GM19324 (cell line): ENCODE measurements around the gene CCDC80.
A peak's percentile ranks its signal among the peaks of the same experiment; 100 is the strongest.

Source experiments
- ATAC-seq: cut with Tn5 transposase; IDR thresholded peaks from one replicate; pipeline ENCODE4 v1.9.1; 2021; ENCODE audit warnings: mild to moderate bottlenecking, moderate library complexity; ENCODE audit not compliant: unreplicated experiment, low FRiP score

CCDC80 gene, protein sequence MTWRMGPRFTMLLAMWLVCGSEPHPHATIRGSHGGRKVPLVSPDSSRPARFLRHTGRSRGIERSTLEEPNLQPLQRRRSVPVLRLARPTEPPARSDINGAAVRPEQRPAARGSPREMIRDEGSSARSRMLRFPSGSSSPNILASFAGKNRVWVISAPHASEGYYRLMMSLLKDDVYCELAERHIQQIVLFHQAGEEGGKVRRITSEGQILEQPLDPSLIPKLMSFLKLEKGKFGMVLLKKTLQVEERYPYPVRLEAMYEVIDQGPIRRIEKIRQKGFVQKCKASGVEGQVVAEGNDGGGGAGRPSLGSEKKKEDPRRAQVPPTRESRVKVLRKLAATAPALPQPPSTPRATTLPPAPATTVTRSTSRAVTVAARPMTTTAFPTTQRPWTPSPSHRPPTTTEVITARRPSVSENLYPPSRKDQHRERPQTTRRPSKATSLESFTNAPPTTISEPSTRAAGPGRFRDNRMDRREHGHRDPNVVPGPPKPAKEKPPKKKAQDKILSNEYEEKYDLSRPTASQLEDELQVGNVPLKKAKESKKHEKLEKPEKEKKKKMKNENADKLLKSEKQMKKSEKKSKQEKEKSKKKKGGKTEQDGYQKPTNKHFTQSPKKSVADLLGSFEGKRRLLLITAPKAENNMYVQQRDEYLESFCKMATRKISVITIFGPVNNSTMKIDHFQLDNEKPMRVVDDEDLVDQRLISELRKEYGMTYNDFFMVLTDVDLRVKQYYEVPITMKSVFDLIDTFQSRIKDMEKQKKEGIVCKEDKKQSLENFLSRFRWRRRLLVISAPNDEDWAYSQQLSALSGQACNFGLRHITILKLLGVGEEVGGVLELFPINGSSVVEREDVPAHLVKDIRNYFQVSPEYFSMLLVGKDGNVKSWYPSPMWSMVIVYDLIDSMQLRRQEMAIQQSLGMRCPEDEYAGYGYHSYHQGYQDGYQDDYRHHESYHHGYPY

DNA sequence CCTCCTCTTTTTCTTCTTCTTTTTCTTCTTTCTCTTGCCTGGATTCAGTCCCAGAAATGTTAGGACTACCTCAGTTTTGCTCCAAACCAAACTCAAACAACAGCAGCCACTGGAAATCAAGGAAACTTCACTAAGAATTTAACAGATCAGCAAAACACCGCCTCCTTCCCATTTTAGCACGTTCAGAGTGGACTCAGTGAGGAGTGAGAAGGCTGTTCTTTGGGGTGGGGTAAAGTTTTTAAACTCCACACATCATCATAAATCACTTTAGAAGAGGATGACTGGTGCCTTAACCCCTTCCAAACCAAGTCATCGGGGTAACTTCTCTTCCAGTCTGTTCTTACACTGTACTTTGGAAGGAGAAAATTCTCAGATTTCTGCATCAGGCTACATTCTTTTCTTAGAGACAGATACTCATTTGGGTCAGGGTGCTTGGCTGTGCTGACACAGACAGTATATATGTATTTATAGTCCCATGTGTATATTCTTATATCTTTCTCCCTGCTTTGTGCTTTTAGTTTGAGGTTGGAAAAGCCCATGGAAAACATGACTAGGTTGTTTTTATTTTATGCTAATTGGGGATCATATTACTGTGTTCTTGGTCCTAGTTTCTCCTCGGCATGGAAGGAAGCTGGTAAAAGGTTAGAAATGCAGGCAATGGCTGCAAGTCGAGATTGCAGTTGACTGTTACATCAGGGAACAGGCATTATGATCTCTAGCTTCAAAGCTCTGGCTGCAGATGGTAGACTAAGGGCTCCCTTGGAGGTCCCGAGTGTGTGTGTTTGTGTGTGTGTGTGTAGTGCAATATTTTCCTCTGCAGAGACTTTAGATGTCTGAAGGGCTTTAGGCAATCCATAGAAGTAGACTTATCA, at the start of gene CCDC80:
Gene CCDC80, minus strand, starts transcription at position 214 of the 872 bp plus-strand sequence. CDS start 1,238 bp downstream, outside the sequence.
- no peak for ATAC-seq

DNA sequence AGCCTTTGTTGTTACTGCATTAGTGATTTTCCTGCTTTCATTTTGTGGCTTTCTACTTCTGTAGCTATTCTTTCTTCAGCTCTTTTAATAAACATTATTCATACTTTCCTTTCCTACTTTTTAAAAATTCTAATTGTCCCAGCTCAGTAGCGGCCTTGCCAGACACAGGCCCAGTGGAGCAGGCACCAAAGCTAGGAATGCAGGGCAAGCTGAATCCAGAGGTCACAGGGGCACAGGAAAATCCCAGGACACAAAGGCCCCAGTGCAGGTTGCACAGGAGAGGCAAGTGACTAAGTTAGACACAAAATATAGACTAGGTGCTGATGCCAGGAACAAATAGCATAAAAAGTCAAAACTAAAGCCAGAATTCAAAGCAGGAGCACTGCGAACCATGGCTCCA, 49.0 kb upstream of the CCDC80 start:
- ATAC-seq: no peak

DNA sequence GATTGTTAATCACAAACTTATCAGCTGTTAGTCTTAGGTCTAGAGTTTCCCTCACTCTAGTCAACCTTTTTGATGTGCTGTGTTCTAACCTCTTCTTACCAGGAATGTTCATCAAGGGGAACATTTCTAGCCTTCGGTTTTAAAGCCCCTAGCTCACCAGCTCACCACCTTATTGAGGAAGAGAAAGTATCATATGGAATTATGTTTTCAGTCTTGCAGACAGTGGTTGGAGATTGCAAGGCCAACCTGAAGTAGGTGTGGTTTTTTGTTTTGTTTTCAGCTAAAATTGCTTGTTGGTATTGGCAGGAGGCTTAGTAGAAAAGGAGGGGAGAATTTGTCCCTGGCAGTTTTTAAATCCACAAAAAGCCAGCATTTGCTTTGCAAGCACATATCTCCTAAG, 48.4 kb upstream of the CCDC80 start:
- ATAC-seq: no peak

DNA sequence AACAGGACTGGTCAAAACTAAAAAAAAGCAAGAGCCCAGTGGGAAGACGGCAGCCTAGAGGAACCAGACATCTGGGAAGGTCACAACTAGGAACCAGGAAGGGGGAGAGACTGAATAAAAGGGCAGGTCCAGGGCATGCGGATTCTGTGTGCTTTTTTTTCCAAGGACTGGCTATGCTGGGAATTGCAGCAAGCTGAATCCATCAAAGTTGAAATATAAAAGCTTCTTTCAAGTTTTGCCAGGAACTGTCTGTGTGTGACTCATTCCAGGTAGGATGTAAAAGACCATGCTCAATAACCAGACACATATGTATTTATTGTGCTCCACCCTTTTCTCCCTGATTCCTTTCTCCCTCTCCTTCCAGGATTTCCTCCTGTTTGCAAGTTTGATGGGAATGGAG, 47.9 kb upstream of the CCDC80 start:
- ATAC-seq: no peak

DNA sequence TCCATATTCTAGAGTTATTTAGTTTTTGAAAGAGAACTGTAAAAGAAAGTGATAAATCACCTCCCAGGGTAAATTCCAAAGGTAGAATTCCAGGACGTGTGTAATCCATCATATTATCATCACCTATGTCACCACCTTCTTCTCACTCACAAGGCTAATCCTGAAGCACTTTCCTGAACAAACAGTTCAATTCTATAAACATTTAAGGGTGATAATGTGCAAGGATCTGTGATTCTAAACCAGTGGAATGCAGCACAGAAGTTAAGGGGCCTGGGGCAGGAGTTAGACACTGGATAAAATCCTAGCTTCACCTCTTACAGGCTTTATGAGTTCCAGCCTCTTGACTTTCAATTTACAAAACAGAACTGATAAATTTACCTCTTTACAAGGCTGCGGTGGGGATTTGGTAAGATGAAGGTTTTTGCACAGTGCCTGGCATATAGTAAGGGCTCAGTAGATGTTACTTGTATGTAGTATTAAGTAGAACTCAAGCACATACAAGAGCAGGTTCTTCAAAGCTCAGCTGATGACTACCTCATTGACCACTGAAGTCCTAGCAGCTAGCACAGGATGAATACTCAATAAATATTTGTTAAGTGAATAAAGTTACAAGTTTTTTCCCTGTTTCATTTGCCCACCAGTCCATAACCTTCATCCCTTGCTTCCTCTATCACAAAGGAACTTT, 47.3 kb upstream of the CCDC80 start:
- no peak for ATAC-seq

DNA sequence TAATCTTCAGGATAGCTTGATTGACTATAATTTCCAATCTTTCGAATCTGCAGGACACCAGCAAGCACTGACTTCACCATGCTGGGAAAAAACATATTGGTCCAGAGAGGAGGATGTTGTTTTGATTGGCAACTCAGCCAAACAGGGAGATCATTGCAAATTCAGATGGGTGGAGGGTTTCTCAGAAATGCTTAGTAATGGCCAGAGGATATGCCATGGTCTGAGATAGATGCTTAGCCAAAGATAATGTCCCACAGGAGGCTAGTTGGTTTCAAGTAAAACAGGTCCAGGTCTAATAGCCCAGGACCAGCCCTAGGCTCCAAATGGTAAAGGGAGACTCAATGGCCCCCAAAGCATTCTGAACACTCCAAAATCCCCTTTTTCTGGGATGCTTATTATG, 46.7 kb upstream of the CCDC80 start:
- ATAC-seq: no peak

DNA sequence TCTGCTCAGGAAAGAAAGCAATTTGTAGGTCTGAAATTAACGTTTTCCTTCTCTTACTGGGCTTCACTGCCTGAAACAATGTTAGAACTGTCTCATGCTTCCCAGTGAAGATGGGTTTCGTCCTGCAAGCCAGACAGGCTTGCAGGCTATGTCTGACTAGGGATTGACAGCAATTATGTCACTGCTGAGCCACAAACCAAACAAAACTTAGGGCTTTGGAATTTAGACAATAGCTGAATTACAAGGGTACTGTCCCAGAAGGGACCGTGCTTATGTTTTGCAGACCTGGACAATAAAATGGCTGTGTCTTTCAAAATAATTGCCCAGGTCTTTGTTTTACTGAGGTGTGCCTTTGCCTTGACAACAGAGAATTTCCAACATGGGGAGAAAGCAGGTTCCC, 46.3 kb upstream of the CCDC80 start:
- no peak for ATAC-seq

DNA sequence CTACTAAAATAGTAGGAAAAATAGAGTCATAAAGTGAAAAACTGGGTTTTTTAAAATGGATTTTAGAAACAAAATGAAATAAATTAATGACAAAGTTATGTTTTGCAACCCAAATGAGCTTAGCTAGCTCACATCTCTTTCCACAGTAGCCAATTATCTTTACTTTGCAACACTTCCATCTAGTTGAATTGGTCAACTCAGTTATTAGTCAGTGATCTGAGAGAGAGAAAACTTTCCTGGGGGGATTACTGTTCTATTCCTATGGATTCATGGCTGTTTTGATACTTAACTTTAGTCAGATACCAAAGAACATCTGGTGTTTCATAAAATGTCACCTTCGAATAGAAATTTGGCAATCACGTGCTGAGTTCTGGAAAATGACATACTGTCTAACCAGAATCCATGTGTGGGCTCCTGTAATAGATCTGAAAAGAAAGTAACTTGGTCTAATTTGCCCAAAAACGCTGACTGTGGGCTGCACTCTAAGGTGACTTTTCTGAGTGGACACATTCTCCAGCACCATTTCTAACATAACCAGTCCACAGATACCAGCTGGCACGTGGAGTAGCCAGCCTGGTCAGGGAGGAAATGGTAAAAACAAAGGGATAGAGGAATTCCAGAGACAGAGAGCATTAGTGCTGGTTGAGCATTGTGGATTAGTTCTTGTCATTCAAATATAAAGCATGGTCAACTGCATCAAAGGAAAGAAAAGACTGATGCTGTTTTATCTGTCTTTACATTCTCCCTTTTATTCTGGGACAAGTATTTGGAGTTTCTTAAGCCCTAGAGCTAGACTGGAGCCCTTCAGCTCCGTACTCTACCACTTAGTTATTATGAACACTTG, 45.2 kb upstream of the CCDC80 start:
- ATAC-seq: no peak

DNA sequence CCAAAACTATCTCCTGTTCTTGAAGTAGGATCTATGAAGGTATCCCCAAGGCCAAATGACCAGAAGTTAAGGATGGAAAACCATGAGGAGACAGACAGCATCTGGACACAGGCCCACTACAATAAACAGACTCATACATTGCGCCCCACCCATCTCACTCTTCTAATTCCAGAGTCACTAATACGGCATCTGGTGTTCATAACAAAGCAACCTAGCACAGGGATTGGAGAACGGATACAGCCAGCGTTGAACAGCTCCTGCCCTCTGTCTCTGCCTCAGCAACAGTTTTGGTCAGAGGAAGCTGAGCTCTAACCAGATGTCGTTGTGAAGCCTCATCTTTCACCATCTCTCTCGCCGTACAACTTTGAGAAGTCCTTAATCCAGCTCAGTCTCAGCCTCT, 44.5 kb upstream of the CCDC80 start:
- no peak for ATAC-seq

DNA sequence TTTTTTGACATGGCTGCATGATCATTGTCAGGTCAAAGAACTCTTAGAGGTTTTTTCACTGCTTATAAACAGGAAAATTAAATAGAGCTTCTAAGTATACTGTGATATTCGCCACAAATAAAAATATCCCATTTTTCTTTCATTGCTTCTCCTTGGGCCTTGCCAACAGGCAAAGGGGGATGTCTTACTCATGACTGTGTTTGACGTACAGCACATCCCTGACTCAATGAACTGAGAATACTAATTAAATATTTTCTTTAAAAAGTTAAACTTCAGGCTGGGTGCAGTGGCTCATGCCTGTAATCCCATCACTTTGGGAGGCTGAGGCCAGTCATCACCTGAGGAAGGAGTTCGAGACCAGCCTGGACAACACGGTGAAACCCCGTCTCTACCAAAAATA, 41.4 kb upstream of the CCDC80 start:
- ATAC-seq: no peak

DNA sequence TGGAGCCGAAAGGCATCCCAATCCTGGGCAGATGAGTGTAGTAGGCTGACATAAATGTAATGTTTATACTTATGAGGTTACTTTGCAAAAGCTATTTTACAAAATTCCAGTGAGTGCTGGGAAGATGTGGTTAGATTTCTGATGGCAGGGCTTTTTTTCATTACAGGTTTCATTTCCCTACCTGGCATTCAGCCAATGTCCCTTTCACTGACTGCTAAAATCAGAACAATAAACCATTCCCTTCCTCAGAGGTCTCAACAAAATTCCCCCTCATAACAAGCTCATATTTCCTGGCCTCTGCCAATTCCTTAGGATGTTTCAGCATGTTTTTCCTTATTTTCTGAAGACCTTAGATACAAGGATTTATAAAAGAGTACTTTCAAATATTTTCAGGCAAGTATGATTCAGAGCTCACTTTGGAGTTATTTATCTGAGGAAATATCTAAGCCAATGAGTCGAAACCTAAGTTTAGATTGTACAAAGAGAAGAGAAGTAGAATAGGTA, 40.9 kb upstream of the CCDC80 start:
- no peak for ATAC-seq

DNA sequence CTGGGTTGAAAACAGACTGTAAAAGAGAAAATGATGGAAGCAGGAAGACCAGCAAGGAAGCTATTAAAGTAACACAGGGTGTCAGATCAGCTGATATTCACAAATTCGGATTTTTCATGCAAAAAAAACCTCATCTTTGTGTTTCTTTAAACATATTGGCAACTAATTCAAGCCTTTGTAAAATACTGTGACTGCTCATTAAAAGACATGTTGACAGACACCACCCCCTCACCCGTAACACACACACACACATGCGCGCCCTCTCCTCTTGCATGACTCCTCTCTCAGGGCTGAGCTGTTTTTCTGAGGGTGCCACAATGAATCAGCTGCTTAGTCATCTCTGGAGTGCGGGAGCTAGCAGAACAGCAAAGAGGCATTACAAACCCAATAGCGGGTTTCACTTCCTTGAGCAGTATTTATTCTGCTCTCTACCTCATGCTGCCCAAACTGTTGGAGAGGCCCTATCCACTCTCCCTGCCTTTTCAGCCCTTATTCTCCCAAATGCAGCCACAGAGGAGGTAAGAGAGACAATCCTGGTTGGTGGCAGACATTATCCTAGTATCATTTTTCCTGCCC, 35.8 kb upstream of the CCDC80 start:
- peak; percentile 98 for ATAC-seq

DNA sequence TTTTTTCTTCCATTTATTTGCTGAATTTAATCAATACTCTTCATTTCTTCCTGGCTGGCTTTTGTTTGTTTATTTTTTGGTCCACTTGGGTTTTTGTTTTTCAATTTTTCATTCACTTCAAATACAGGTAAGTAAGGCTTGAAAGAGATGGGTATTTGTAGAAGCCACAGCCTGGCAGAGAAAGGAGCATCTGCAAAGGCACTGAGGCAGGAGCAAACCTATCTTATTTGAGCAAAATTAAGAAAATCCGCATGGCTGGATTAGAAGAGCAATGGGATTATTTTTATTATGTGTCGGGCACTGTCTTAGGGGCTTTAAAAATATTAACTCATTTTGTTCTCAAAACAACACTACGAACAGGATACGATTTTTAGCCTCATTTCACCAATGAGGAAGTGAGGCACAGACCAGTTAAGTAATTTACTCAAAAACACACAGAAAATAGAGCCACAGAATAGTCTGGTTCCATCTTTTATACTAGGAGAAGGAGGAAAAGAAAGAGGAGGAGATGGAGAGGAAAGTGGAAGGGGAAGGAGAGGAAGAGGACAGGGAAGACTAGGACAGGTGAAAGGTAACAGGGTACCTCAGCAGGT, 35.1 kb upstream of the CCDC80 start:
- ATAC-seq: no peak

DNA sequence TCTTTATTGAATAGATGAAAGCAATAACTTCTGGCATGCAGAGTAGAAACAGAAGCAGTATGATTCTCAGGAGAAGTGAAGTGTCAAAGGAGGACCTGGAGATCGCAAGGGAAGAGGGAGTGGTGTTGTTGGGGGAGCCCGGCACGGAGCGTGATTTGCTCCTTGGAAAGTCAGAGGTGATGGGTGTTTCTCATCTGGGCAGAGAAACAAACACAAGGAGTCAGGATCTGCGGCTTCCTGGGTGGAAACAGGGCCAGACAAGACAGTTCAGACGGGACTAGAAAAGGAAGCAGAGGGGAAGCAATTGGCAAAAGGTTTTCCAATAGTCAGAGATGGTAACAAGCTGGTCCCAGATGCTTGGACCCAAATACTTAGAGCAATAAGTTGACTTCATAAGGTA, 34.4 kb upstream of the CCDC80 start:
- no peak for ATAC-seq

DNA sequence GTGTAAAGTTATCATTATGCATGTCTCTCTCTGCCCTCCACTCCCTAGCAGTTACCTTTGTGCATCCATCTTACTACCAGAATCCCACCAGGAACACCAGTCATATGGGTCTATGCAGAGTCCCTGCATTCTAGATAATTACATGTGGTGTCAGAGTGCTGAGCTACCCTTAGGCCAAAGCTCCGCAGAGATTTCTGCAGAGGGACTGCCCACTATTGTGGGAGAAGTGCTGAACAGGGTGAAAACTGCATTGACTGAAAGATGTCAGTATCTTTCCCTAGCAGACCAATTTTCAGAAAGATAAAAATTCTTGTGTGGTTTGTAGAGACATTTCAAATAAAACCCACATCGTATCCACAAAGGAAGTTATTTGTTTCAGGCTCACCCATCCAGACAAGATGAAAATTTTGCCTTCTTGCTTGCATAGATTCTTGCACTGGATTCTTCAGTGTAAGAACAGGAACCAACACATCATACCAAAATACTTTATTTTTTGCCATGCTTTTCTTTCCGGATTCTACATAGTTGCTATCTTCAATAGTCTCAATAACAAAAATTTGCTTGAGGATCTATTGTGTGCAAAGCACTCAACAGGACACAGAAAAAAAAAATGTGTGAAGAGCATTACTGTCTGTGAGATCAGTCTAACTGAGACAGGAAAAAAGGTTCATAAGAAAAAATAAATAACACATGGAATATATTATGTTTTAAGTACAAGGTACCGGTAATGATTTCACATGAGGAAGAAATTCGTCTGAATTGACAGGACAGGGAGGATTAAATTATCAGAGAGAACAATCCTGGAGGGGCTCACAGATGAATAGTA, 32.0 kb upstream of the CCDC80 start:
- no peak for ATAC-seq

DNA sequence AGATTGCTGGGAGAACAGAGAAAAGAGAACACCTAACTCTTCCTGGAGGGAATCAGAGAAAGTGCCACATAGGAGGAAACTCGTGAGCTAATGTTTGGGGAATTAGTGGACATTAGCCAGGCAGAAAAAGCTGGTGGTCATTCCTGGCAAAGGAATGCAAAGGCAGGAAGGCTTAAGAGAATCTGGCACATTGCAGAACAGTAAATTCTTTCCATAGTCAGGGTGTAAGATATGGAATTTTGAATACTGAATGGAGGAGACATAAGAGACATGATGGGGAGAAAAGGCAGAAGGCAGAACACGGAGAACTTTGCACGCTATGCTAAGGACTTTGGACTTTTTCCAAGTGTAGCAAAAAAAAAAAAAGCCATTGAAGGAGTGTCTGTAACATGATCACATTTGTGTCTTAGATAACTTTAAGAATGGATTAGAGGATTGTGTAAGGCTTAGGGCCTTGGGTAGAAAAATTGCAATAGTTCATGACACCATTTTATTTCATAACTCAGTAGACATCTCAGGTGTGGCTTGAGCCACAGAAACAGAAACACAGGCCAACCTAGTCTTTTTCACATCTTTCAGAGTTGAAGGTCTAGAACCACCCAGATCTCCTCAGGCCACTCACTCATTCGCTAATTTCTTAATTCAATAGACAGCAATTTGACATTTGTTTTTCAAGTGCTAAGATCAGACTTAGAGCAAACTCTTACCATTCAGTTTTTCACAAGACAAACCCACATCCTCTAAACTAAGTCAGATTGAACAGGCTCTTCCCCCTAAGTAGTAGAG, 31.2 kb upstream of the CCDC80 start:
- no peak for ATAC-seq

DNA sequence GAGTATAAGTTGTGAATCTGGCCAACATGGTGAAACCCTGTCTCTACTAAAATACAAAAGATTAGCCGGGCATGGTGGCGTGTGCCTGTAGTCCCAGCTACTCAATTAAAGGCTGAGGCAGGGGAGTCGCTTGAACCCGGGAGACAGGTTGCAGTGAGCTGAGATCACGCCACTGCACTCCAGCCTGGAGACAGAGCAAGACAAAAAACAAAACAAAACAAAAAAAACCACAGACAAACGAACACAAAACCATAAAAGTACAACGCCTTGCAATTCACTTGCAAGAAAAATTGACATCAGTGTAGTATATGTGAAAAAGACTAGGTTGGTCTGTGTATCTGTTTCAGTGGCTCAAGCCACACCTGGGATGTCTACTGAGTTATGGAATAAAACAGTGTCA, 29.9 kb upstream of the CCDC80 start:
- ATAC-seq: no peak
